ENCODE results near the gene APOL4.
"Not testable (repeated sequence)": the region's sequence is repeated elsewhere in the genome, so short reads cannot be mapped to it uniquely, and the experiment has no call there.

Gene APOL4

DNA sequence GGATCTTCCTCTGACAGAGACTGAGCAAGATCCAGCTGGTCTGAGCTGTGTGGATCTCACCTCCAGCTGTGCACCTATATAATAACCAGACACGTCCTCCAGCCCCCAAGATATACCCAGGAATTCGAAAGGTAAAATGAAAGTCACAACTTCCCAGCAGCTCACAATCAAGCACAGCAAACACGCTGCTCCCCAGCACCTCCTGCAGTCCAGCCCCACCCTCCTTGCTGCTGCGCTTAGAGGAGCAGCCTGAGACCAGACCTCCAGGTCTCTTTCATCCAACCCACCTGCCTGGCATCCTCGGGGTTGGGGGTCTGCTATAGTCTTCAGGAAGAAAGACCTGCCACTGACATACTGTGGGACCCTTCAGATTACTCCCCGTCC is 3.0 kb upstream of the APOL4 start:
- no peak for DNase-seq

DNA sequence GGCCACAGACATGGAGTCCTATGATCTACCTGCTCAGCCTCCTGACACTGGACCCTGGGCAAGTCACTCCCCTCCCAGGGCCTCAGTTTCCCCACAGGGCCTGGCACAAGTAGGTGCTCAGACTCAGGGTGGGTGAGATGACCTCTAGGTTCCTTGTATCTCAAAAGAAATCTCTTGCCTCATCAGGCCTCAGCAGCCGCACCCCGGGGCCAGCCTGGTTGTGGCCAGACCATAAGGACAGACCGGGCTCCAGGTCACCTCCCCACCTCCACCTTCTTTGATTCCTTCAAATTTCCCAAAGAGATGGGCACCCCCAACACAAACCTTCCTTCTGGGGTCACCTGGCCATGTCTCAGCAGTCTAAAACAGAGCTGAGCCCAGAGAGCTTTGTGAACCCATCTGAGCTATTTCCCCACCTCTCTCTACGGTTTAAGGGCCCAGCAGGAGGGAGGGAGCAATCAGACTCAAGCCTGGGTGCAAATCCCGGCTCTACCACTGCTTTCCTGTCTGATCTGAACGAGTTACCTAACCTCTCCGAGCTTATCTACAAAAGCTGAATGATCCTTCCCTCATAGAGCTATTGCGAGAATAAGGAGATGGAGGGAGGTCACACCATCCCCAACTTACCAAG is 2.5 kb upstream of the APOL4 start:
- DNase-seq = no peak

DNA sequence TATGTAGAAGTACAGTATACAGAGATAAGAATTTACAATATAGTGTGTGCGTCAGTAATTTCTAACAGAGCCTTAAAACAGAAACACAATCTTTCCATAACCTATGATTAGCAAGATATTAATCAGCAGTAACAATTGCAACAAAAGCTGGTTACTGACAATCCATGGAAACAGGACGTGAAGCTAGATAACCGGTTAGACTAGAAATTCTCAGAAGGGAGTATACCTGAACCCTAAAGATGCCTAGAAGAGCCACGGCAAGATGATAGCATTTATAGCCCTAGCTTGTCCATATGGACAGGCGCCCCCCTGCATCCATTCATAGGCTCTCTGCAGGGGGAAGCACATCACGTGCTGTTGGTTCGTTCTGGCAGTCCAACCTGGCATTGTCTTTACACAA is 1.8 kb upstream of the APOL4 start:
- not testable (repeated sequence) for DNase-seq

DNA sequence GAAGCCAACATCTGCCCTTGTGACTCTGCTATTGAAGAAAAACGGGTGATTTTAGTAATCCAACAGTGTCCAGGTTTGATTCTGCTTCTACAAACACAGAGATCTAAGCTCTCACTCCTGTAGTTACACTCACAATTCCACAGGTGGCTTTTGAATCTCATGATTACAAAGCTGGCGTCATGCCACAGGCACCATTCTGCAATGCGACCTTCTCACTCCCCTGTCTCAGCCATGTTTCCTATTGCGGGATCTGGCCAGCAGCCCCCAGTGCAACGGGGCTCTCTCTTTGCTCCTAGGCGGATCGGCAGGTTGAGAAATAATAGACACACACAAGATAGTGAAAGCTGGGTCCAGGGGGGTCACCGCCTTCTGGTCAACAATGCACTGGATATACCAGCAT is 1.3 kb upstream of the APOL4 start:
- DNase-seq = not testable (repeated sequence)

DNA sequence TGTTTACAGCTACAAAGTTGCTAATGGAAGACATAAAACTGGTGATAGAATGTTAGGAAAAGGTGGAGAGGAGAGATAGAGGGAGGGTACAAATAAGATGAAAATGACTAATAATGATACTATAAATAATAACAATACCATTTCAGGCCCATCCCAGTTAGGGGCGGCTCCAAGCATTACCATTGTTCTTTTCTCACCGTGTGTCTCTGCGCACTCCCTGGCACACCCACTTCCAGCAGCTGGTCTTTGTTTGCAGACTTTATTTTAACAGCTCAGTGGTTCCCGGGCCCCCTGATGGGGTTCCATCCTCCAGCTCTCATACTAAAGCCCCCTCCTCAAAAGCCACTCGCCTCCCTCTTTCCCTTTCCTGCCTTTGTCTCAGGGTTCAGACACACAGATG is 584 bp downstream of the APOL4 start:
- not testable (repeated sequence) for DNase-seq

DNA sequence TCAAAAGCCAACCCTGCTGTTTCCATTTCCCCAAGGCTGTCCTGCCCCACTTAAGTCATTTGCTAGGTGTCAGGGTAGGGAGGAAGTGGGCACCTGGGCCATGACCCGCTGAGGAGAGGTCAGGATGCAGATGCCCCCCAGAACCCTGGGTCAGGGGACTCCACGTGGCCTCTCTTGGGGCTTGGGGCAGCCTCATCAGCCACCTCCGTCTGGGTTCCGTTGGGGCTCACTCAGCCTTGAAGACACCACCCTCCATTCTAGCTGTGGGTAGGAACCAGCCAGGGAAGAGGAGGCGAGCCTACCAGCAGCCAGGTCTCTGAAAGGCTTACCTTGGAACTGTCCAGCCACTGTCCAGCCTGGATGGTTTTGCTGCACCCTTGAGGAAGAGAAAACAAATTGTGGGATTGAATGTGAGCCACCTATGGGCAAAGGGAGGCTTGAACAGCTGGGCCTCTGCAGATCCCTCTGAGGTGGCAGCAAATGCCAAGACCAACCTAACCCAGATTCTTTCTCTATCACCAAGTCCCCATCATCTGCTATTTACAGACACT is 2.5 kb downstream of the APOL4 start:
- no peak for DNase-seq

DNA sequence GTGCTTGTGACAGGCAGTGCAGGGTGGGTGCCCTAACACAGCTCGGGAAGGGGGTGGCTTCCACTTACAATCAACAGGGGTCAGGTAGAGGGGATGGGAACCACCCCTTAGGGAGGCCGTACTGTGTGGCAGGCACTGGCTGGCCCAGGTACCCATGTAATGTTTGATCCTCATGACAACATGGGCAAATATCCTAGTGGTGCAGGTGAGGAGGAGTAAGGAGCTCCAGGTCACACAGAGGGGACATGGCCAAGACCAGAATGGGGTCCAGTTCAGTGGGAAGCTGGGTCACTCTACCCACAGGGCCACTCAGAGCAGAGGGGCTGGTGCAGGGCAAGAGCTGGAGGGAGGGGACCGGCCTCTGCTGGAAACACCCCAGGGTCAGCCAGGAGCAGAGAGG is 3.1 kb downstream of the APOL4 start:
- no peak for DNase-seq

DNA sequence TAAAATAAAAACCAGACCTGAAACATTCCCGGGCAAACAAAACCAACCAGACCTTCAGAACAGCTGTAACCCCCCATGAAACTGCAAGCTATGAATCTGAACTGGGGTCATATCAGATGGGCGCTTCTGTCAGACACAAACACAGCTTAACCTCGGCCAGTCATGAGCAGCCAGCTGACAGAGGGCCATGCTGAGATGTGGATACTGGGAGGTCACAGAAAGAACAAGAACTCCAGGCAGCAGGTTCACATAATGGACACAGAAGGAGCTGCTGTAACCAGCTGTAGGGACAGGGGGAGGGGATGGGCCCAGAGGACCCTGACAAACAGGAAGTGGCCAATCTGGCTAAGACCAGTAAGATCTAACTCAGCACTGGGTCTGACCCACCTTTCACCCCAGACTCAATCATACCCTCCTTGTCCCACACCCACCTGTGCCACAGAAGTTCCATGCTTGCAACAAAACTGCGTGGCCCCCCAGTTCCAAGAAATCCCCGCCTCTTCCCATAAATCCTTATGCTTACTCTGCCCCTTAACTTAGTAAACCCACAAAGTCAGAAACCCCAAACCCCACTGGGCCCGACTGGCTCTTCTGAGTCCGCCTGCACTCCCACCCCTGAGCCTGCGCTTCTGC is 4.0 kb downstream of the APOL4 start:
- peak; percentile 66 for DNase-seq

DNA sequence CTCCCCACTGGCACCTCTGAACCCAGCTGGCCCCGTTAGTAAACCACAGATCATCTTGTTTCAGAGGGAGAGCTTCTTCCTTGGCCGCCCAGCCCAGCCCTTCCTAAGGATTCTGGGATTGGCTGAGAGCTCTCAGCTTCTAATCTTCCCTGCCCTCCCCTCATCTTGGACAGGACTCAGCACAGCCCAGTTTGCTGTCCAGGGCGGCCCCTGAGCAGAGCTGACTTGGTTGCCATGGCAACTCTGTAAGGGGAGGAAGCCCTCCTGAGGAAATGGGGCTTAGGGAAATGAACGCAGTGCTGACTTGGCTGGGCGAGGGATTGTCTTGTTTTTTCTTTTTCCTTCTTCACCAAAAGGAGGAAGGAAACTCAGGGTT is 4.6 kb downstream of the APOL4 start:
- DNase-seq = no peak

DNA sequence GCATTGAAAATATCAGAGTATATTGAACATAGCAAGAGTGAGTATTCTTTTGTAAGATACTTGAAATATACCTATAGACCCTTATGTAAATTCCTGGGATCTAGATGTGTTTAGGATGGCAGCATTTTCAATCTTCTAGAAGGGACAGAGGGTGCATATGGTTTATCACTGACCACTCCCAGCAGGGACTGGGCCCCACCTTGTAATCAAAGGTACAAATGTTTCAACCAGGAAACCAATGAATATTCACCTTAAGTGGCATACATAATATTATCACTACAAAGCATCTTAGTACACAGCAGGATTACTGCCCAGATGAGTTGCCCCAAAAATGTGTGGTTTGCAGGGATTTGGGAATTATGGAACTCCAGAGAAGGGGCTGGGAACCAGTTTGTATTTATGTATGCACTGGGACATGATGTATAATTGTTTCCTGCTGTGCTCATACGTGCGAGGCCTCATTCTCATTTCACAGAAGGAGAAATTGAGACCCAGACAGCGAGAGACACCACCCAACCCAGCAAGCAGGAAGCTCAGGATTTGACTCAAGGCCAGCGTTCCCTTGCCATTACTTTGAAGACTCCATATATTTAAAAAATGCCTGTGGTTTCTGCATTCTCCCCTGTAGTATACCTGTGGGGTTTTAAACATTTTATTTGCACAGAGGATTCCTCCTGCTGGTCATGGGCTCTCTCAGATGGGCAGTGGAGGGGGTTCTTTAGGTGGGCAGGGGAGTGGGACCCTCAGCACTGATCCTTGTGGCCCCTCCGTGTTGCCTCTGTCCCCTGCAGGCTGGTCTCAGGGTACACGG is 5.2 kb downstream of the APOL4 start:
- DNase-seq = no peak

DNA sequence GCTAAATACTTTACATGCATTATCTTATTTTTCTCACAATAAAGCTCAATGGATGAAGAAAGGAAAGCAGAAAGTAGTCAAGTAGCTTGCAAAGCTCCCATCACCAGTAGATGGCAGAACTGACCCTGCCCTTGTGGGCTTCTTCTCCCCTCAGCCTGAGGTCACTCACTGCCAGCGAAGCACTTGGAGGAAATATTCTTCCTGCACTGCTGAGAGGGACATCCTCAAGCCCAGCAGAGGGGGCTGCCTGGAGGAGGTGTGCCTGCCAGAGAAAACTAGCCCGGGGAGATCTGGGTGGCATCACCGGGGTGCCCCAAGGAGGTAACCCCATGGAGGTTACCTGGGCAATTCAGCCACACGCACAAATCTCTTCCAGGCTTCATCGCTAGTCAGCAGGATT is 6.6 kb downstream of the APOL4 start:
- peak; percentile 59 for DNase-seq

DNA sequence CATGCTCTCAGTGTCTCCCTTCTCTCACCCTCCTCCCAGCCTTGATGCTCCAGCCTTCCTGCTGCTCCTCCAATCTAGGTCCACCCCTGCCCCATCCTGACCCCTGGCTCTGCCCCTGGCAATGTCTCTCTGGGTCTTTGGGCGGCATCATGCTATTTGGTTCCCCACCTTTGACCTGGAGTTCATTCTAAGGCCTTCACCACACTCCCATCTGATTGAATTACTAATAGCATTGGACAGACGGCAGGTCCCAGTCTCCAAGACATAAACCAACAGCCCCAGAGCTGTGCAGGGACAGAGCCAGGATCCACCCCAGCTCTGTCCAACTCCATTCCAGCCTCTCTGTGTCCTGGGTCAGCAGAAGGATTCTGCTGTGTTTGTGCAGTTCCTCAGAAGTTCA is 7.2 kb downstream of the APOL4 start:
- no peak for DNase-seq

DNA sequence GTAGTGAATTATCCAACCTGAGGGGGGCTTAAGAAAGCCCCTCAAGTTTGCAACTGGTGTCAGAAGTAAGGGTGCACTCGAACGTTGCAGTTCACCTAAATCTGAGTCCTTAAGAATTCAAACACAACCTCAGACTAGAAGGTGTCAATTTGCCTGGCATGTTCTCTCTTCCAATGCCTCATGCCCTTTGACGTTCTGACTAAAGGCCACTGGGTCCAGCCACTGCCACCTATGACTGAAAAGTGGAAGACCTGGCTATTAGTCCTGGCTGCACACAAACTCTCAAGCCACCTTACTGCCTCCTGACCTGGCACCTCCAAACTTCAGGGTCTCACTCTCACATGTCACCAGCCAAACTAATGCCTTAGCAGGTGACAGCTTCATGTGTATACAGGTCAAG is 8.0 kb downstream of the APOL4 start:
- DNase-seq = no peak

DNA sequence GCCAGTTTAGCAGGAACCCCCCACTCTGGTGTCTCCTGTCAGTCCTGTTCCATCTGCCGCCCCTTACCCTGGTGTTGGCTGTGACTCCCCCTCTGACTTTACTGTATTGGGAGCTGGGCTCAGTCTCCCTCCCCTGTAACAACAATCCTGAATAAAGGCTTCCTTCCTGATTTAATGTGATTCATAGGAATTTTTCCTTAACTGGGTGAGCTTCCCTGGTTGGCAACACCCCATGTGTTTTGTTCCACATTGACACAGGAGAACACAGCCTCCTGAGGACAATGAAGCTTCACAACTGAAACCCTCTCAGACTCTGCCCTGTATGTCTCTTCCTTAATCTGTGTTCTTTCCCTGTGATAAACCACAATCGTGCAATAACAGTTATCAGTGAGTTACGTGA is 8.4 kb downstream of the APOL4 start:
- DNase-seq = no peak

DNA sequence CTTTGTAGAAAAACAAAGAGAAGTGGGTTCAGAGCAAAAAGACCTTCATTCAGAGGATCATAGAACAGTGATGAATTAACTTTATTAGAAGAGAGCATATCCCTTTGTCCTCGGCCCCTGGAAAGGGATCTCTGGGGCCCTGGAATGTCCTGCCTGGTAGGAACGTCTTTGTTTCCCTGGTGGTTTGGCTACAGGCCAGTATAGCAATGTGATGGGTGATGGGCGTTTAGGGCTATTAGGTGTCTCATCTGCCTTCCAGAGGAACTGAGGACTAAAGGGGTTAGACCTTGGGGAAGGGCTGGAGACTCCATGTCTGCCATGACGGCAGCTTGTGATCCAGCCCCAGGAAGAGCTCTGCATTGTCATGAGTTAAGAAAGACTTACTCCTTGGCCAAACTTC is 9.1 kb downstream of the APOL4 start:
- no peak for DNase-seq

DNA sequence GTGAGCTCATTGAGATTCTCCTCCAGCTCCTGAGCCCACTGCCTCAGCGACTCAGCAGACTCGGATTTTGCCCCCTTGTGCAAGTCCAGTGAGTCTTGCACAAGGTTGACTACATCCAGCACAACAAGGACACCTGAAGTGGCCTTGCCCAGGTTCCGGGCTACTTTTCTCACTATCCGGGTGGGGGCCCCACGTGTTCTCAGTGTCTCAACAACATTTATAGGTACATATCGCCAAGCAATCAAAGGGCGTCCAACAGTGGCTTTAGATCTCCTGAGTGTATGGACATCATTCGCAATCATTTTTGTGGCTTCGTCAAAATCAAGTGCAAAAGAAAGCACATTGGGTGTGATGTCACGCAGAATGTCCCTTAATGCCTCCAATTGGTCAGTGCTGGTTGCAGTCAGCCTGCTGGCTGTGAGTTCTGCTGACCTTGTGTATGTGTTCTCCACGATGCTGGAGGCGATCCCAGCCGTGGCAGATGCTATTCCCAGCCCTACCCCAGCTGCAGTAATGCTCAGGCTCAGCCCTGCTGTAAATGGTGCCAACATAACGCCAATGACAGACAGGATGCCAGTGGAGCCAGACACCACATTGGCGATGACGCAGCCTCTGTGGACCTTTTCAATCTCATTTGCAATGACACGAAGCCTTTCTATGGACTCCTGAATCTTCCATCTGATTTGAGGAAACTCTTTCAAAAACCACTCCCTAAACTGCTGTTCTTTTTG is 10.3 kb downstream of the APOL4 start:
- DNase-seq = no peak

DNA sequence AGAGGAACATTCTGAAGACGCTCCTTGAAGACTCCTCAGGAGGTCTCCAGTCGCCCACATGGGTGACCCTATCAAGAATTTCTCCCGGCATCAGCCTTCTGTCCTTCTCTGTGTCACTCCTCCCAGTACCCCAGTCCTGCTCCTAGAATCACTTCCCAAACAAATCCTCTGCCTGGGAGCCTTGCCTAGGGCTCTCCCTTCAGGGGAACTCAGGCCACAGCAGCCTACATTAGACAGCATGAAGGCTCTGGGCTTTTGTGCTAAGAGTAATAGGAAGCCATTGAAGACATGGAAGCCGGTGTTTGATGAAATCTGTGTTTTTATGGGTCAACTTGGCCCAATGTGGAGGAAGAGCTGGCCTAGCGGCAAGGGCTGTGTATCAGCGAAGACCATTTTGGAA is 13.7 kb downstream of the APOL4 start:
- DNase-seq = not testable (repeated sequence)

DNA sequence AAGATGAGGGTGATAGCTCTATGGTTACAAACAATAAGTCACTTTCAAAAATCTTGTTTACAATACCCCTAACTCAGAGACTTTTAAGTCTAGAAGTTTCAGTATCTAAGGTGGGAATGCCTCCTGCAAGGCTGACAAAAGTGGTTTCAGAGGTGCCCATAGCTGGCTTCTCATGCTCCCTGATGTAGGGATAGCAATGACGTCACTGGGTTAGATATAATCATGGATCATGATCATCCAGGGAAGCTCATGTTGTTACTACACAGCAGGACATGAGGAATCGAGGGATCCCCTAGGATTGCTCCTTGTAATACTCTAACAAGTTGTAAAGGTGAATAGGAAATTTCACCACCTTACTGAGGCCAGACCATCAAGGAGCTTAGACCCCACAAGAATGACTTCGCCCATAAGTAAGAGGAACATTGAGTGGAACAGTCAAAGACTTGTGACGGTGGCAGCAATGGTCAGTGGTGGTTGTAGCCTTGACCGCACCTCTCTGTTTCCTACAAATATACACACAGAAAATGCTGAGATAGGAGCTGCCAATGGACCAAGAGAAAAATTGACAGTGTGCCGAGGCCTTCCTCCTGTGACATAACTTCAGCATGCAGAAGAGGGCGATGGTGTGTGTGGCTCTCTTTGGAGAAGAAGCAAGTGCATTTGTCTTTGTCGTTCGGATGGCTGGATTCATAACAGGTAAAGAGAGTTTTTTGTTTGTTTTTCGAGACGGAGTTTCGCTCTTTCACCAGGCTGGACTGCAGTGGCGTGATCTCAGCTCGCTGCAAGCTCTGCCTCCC is 15.6 kb downstream of the APOL4 start:
- no peak for DNase-seq

DNA sequence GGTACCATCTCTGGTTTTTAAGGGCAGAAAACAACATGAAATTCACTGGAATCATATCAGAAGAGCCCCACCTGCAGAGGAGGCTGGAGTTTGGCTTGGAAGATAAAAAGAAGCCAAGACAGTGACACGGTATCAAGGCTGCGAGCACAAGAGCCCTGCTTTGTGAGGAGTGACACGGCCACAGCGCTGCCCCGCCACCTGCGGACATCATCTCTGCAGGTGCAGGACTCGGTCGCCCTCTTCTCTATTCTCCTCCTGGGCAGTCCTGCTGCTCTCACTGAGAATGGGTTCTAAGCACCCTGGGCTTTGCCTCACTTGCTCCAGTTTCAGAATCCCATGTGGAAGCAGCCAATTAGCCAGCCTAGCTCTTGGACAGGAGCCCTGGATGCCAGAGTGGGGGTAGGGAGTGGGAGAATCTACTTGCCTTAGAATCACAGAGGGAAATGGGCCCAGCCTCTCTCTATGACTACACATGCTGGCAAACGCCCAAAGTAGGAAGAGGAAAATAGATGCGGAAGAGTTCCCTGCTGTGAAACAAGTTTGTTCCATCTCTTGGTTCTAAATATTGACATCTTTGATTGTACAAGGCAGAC is 17.1 kb downstream of the APOL4 start:
- no peak for DNase-seq

DNA sequence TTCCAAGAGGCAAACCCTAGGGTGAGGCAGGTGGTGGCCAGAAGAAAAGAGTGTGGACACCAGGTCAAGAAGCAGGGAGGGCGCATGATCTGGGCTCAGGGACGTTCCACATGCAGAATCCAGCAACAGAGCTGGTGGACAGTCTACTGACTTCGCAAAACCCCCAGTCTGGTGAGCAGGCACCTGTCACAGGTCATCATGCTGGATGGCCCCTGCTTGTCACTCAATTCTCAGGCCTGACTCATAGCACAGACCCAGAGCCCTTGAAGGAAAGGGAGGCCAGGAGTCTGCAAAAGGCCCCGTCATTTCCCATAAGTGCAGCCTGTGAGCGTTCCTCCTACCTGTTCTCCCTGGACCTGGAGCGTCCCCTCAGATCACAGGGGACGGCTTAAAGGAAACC is 18.2 kb downstream of the APOL4 start:
- no peak for DNase-seq

DNA sequence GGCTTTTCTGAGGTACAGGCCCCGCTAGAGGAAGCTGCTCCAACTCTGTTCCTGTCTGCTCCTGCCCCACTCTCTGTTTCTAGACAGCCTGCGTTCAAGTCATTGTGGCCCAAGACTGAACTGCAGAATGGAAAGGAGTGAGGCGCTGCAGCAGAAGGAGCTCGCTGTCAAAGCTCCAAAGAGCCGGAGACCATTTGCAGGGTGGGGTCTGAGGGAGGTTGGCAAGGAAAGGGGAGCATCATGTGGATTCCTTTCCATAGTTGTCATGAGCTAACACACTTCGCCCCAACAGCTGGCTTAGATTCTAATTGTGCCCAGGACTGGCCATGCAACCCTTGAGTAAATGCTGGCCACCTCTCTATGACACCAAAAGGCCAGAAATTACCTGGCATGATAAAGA is 18.8 kb downstream of the APOL4 start:
- DNase-seq = no peak

DNA sequence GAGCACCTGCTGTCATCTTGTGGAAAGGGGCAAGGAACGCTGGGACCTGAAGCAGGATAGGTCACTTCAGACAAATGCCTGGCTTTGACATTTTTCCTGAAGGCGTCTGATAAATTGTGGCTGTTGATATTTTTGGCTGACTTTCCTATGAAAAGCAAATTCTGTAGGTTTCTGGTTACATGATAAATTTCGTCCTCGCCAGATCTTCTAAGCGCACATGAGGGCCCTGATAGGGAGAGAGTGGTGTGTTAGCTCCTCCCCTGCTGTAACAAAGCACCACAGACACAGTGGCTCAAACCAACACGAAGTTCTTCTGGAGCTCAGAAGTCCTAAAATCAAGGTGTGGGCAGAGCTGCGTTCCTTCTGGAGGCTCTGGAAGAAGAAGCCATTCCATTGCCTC is 19.6 kb downstream of the APOL4 start:
- no peak for DNase-seq
